ENCODE results near the gene TLK1.

DNA sequence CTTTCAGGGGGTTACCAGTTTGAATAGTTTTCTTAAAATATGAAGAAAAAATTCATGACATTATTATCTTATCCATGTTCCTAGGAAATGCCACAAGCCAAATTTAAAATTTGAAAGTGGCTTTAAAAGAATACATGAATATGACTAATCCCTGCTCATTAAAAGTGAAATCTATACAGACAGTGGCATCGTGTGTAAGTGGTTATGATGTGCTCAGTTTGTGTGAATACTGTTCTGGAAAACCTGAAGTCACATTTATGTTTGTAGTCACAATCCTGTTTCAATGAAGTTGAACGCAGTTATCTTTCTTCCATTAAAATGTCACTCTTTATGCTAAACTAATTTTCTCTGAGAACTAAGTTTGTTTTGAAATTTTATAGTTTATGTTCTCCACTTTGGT lies 155.9 kb downstream of the TLK1 start:
- TF ChIP-seq, protein P1, sequence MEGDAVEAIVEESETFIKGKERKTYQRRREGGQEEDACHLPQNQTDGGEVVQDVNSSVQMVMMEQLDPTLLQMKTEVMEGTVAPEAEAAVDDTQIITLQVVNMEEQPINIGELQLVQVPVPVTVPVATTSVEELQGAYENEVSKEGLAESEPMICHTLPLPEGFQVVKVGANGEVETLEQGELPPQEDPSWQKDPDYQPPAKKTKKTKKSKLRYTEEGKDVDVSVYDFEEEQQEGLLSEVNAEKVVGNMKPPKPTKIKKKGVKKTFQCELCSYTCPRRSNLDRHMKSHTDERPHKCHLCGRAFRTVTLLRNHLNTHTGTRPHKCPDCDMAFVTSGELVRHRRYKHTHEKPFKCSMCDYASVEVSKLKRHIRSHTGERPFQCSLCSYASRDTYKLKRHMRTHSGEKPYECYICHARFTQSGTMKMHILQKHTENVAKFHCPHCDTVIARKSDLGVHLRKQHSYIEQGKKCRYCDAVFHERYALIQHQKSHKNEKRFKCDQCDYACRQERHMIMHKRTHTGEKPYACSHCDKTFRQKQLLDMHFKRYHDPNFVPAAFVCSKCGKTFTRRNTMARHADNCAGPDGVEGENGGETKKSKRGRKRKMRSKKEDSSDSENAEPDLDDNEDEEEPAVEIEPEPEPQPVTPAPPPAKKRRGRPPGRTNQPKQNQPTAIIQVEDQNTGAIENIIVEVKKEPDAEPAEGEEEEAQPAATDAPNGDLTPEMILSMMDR (conservative IDR thresholded peaks at IDR 0.05; ENCODE audit: low read length): no peak
- no peak for TF ChIP-seq EZH2phosphoT487 (IDR thresholded peaks at IDR 0.05; ENCODE audit: borderline replicate concordance, low read depth, low read length)
